WTC11 (cell line): ENCODE results near the gene DAO. TPM values are rescaled to one million over a fixed set of nuclear protein-coding genes. Genes with fewer than 3 reads are reported as not detected.

Experiments
- ATAC-seq: fragments of 200-7000 bp; cut with Tn5 transposase; 2 replicates; pipeline ENCODE4 v1.10.0; 2021; ENCODE audit warnings: mild to moderate bottlenecking, moderate library complexity
- CTCF ChIA-PET: fragments of 300-600 bp; sonication (Branson Sonifier 250); formaldehyde crosslinking; loops from one replicate; lab custom pipeline; 2021; ENCODE audit warnings: antibody characterized with exemption; lab: Charles Lee
- POLR2A ChIA-PET: fragments of 350-600 bp; sonication (Branson Sonifier 250); formaldehyde crosslinking; loops from one replicate; lab custom pipeline; 2021; ENCODE audit warnings: antibody characterized with exemption; lab: Charles Lee
- DNase-seq: peaks from one replicate; pipeline ENCODE4 v3.0.0; 2021; ENCODE audit warnings: low spot score
- H3K27ac Mint-ChIP-seq: 2 replicates; pipeline ENCODE4 v1.8.0; 2021; ENCODE audit warnings: mixed read lengths
- H3K27me3 Mint-ChIP-seq: 2 replicates; pipeline ENCODE4 v1.8.0; 2021; ENCODE audit warnings: low read depth, mild to moderate bottlenecking, moderate library complexity, mixed read lengths
- H3K36me3 Mint-ChIP-seq: 2 replicates; pipeline ENCODE4 v1.8.0; 2021; ENCODE audit warnings: mixed read lengths
- H3K4me1 Mint-ChIP-seq: 2 replicates; pipeline ENCODE4 v1.8.0; 2022; ENCODE audit warnings: mixed read lengths
- H3K4me3 Mint-ChIP-seq: 2 replicates; pipeline ENCODE4 v1.8.0; 2021; ENCODE audit warnings: mild to moderate bottlenecking, moderate library complexity, mixed read lengths
- H3K9me3 Mint-ChIP-seq: 2 replicates; pipeline ENCODE4 v1.8.0; 2021; ENCODE audit warnings: mixed read lengths
- CBFB ChIP-seq: sonication (generic); formaldehyde crosslinking; IDR thresholded peaks from 2 replicates; pipeline ENCODE4 v1.8.1; 2022; ENCODE audit warnings: mild to moderate bottlenecking, low read depth, missing genetic modification reagents
- FOXJ3 ChIP-seq: sonication (generic); formaldehyde crosslinking; IDR thresholded peaks from 2 replicates; pipeline ENCODE4 v1.9.0; 2021; ENCODE audit warnings: missing genetic modification reagents, mild to moderate bottlenecking, borderline replicate concordance
- NFYB ChIP-seq: sonication (generic); formaldehyde crosslinking; conservative IDR thresholded peaks from 2 replicates; pipeline ENCODE4 v1.8.0; 2022; ENCODE audit warnings: low read depth, missing genetic modification reagents
- NR1H2 ChIP-seq: sonication (generic); formaldehyde crosslinking; IDR thresholded peaks from 2 replicates; pipeline ENCODE4 v1.9.0; 2021; ENCODE audit warnings: mild to moderate bottlenecking, moderate library complexity, missing genetic modification reagents
- SMAD3 ChIP-seq: sonication (generic); formaldehyde crosslinking; IDR thresholded peaks from 2 replicates; pipeline ENCODE4 v1.8.0; 2022; ENCODE audit warnings: missing genetic modification reagents, mild to moderate bottlenecking, borderline replicate concordance
- TCF7 ChIP-seq: sonication (generic); formaldehyde crosslinking; IDR thresholded peaks from 2 replicates; pipeline ENCODE4 v1.8.0; 2022; ENCODE audit warnings: mild to moderate bottlenecking, low read depth, missing genetic modification reagents, moderate library complexity
- ZNF219 ChIP-seq: sonication (generic); formaldehyde crosslinking; IDR thresholded peaks from 2 replicates; pipeline ENCODE4 v1.8.0; 2023; ENCODE audit warnings: missing genetic modification reagents, mild to moderate bottlenecking, borderline replicate concordance
- total RNA-seq: library from RNA; stranded (reverse); gene quantifications from 3 replicates; pipeline ENCODE4 v1.2.3, GENCODE V29; 2021
- TF ChIP-seq, protein P1 (sequence below): sonication (generic); formaldehyde crosslinking; IDR thresholded peaks from 2 replicates; pipeline ENCODE4 v1.8.1; 2023; ENCODE audit warnings: mild to moderate bottlenecking, missing genetic modification reagents, moderate library complexity
- TF ChIP-seq, protein P2 (sequence below): fragments of 200-600 bp; IDR thresholded peaks from 2 replicates; pipeline ENCODE4 v1.8.0; 2022; ENCODE audit warnings: antibody characterized with exemption
- TF ChIP-seq, protein P3 (sequence below): sonication (generic); formaldehyde crosslinking; IDR thresholded peaks from 2 replicates; pipeline ENCODE4 v1.8.1; 2023; ENCODE audit warnings: mild to moderate bottlenecking, missing genetic modification reagents
- TF ChIP-seq, protein P4 (sequence below): fragments of 250-450 bp; sonication (Bioruptor Pico); IDR thresholded peaks from 2 replicates; pipeline ENCODE4 v1.8.0; 2021; ENCODE audit warnings: mild to moderate bottlenecking
- TF ChIP-seq, protein P5 (sequence below): fragments of 250-450 bp; sonication (Bioruptor Pico); IDR thresholded peaks from 2 replicates; pipeline ENCODE4 v1.9.0; 2021; ENCODE audit warnings: mild to moderate bottlenecking, borderline replicate concordance
- TF ChIP-seq, protein P6 (sequence below): sonication (generic); formaldehyde crosslinking; conservative IDR thresholded peaks from 2 replicates; pipeline ENCODE4 v1.8.1; 2023; ENCODE audit warnings: mild to moderate bottlenecking, low read depth, missing genetic modification reagents, moderate library complexity
- TF ChIP-seq, protein P7 (sequence below): sonication (generic); formaldehyde crosslinking; IDR thresholded peaks from 2 replicates; pipeline ENCODE4 v1.8.0; 2022; ENCODE audit warnings: mild to moderate bottlenecking, missing genetic modification reagents

Gene DAO
- total RNA-seq, 1 experiment from 2014 or later, result 0.17 TPM

DNA sequence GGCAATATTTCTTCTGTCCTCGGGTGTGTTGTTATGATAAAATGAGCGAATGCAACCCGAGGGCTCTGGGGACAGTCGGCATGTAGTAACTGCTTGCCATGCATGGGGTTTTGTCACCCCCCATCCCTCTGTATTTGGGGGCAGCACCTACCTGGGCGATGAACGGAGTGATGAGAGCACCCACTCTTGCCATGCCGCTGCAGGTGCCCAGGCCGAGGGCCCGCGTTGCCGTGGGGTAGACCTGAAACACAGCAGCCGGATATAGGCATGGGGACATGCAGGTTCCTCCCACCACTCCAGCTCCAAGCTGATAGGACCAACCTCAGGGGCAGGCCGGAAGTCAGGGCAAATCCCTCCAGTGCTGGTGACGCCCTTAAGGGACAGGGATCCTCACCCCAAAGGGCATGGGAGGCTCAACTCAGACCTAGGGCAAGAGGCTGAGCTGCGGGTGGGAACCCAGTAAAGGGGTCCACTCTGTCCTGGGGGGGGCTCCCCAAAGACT, 35.8 kb downstream of the DAO start (continued):
- TF ChIP-seq FOXJ3 (CRISPR knock-in tag), result no peak
- TF ChIP-seq, protein P1, sequence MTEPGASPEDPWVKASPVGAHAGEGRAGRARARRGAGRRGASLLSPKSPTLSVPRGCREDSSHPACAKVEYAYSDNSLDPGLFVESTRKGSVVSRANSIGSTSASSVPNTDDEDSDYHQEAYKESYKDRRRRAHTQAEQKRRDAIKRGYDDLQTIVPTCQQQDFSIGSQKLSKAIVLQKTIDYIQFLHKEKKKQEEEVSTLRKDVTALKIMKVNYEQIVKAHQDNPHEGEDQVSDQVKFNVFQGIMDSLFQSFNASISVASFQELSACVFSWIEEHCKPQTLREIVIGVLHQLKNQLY (CRISPR knock-in tag), result no peak
- no peak for TF ChIP-seq CBFB (CRISPR knock-in tag)
- no peak for TF ChIP-seq ZNF219 (CRISPR knock-in tag)
- no peak for TF ChIP-seq TCF7 (CRISPR knock-in tag)
- no peak for TF ChIP-seq NFYB (CRISPR knock-in tag)

DNA sequence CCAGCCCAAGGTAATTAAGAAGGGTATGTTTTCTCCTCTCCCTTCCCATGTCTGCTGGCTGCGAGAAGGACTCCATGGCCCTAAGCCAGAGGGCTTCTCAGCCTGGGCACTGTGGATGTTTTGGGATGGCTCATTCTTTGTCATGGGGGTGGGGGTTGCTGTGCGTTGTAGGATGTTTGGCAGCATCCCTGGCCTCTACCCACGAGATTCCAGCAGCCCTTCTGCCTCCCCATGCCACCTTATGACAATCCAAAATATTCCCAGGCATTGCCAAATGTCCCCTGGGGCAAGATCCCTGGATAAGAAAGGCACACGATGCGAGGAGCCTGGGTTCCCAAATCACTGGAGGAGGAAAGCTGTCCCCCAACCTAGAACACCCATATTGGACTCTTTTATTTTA, 36.4 kb downstream of the DAO start:
- ATAC-seq, result no peak
- no peak overlapping the region for H3K27ac Mint-ChIP-seq
- peaks cover 7% of the 10 kb centered on the region; the same call in 1 of the 2 replicates for H3K9me3 Mint-ChIP-seq
- no peak for TF ChIP-seq NR1H2 (CRISPR knock-in tag)
- TF ChIP-seq, protein P2, sequence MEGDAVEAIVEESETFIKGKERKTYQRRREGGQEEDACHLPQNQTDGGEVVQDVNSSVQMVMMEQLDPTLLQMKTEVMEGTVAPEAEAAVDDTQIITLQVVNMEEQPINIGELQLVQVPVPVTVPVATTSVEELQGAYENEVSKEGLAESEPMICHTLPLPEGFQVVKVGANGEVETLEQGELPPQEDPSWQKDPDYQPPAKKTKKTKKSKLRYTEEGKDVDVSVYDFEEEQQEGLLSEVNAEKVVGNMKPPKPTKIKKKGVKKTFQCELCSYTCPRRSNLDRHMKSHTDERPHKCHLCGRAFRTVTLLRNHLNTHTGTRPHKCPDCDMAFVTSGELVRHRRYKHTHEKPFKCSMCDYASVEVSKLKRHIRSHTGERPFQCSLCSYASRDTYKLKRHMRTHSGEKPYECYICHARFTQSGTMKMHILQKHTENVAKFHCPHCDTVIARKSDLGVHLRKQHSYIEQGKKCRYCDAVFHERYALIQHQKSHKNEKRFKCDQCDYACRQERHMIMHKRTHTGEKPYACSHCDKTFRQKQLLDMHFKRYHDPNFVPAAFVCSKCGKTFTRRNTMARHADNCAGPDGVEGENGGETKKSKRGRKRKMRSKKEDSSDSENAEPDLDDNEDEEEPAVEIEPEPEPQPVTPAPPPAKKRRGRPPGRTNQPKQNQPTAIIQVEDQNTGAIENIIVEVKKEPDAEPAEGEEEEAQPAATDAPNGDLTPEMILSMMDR, result no peak
- TF ChIP-seq, protein P3, sequence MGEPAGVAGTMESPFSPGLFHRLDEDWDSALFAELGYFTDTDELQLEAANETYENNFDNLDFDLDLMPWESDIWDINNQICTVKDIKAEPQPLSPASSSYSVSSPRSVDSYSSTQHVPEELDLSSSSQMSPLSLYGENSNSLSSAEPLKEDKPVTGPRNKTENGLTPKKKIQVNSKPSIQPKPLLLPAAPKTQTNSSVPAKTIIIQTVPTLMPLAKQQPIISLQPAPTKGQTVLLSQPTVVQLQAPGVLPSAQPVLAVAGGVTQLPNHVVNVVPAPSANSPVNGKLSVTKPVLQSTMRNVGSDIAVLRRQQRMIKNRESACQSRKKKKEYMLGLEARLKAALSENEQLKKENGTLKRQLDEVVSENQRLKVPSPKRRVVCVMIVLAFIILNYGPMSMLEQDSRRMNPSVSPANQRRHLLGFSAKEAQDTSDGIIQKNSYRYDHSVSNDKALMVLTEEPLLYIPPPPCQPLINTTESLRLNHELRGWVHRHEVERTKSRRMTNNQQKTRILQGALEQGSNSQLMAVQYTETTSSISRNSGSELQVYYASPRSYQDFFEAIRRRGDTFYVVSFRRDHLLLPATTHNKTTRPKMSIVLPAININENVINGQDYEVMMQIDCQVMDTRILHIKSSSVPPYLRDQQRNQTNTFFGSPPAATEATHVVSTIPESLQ, result no peak
- TF ChIP-seq, protein P4, sequence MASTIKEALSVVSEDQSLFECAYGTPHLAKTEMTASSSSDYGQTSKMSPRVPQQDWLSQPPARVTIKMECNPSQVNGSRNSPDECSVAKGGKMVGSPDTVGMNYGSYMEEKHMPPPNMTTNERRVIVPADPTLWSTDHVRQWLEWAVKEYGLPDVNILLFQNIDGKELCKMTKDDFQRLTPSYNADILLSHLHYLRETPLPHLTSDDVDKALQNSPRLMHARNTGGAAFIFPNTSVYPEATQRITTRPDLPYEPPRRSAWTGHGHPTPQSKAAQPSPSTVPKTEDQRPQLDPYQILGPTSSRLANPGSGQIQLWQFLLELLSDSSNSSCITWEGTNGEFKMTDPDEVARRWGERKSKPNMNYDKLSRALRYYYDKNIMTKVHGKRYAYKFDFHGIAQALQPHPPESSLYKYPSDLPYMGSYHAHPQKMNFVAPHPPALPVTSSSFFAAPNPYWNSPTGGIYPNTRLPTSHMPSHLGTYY (CRISPR knock-in tag), result no peak
- TF ChIP-seq, protein P5, sequence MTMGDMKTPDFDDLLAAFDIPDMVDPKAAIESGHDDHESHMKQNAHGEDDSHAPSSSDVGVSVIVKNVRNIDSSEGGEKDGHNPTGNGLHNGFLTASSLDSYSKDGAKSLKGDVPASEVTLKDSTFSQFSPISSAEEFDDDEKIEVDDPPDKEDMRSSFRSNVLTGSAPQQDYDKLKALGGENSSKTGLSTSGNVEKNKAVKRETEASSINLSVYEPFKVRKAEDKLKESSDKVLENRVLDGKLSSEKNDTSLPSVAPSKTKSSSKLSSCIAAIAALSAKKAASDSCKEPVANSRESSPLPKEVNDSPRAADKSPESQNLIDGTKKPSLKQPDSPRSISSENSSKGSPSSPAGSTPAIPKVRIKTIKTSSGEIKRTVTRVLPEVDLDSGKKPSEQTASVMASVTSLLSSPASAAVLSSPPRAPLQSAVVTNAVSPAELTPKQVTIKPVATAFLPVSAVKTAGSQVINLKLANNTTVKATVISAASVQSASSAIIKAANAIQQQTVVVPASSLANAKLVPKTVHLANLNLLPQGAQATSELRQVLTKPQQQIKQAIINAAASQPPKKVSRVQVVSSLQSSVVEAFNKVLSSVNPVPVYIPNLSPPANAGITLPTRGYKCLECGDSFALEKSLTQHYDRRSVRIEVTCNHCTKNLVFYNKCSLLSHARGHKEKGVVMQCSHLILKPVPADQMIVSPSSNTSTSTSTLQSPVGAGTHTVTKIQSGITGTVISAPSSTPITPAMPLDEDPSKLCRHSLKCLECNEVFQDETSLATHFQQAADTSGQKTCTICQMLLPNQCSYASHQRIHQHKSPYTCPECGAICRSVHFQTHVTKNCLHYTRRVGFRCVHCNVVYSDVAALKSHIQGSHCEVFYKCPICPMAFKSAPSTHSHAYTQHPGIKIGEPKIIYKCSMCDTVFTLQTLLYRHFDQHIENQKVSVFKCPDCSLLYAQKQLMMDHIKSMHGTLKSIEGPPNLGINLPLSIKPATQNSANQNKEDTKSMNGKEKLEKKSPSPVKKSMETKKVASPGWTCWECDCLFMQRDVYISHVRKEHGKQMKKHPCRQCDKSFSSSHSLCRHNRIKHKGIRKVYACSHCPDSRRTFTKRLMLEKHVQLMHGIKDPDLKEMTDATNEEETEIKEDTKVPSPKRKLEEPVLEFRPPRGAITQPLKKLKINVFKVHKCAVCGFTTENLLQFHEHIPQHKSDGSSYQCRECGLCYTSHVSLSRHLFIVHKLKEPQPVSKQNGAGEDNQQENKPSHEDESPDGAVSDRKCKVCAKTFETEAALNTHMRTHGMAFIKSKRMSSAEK, result no peak
- TF ChIP-seq SMAD3 (CRISPR knock-in tag), result no peak
- peaks cover 2% of the 10 kb centered on the region for H3K4me1 Mint-ChIP-seq
- H3K27me3 Mint-ChIP-seq, result no peaks in the 10 kb centered on the region; the same call in 1 of the 2 replicates
- H3K4me3 Mint-ChIP-seq, result no peak overlapping the region
- H3K36me3 Mint-ChIP-seq, result no peaks in the 10 kb centered on the region
- ChIA-PET CTCF (no interaction called here), POLR2A (no interaction called here)
- DNase-seq, result no peak

DNA sequence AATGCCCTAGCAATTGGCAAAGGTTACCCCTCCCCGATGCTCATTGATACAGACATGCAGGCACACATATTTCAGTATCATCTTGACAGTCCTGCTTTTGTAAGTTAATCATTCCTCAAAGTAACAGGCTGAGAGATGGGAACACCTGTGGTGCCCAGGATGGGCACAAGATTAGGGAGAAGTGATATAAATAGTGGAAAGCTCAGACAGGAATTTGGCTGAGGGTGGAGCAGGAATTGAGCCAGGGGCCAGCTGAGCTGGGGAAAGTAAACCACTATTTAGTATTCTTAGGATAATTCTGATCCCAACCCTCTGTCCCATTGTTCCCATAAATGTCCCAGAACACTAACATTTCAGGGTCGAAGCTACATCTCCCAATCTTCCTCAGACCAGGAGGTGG, 38.3 kb downstream of the DAO start:
- Mint-ChIP-seq H3K27me3 (peaks cover 4% of the 10 kb centered on the region), H3K9me3 (peaks cover 7% of the 10 kb centered on the region; the same call in 1 of the 2 replicates), H3K27ac (no peak overlapping the region), H3K4me3 (no peak overlapping the region), H3K36me3 (no peaks in the 10 kb centered on the region), H3K4me1 (peaks cover 2% of the 10 kb centered on the region)
- ChIA-PET CTCF (no interaction called here), POLR2A (no interaction called here)
- DNase-seq, result no peak
- no peak for ATAC-seq
- TF ChIP-seq, protein P6, sequence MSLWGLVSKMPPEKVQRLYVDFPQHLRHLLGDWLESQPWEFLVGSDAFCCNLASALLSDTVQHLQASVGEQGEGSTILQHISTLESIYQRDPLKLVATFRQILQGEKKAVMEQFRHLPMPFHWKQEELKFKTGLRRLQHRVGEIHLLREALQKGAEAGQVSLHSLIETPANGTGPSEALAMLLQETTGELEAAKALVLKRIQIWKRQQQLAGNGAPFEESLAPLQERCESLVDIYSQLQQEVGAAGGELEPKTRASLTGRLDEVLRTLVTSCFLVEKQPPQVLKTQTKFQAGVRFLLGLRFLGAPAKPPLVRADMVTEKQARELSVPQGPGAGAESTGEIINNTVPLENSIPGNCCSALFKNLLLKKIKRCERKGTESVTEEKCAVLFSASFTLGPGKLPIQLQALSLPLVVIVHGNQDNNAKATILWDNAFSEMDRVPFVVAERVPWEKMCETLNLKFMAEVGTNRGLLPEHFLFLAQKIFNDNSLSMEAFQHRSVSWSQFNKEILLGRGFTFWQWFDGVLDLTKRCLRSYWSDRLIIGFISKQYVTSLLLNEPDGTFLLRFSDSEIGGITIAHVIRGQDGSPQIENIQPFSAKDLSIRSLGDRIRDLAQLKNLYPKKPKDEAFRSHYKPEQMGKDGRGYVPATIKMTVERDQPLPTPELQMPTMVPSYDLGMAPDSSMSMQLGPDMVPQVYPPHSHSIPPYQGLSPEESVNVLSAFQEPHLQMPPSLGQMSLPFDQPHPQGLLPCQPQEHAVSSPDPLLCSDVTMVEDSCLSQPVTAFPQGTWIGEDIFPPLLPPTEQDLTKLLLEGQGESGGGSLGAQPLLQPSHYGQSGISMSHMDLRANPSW (CRISPR knock-in tag), result no peak
- TF ChIP-seq, protein P4 (CRISPR knock-in tag), result no peak
- TF ChIP-seq, protein P7, sequence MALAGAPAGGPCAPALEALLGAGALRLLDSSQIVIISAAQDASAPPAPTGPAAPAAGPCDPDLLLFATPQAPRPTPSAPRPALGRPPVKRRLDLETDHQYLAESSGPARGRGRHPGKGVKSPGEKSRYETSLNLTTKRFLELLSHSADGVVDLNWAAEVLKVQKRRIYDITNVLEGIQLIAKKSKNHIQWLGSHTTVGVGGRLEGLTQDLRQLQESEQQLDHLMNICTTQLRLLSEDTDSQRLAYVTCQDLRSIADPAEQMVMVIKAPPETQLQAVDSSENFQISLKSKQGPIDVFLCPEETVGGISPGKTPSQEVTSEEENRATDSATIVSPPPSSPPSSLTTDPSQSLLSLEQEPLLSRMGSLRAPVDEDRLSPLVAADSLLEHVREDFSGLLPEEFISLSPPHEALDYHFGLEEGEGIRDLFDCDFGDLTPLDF, result no peak
